Stimulated activated CD4-positive, alpha-beta T cell treated with anti-CD3 and anti-CD28 coated beads, Interleukin-4, amount 100 ng/mL, for 1 hour (primary cell): ENCODE data around the gene TMEM176A.

Source experiments
- DNase-seq: peaks from one replicate; pipeline ENCODE4 v3.0.0-alpha.2; 2020

TMEM176A gene

GRCh38 chr7:150820148-150820547 lies 19.6 kb downstream of the TMEM176A start:
- no peak for DNase-seq

- no peak for DNase-seq
Observed at GRCh38 chr7:150820578-150821198, 20.1 kb downstream of the TMEM176A start.

- no peak for DNase-seq
Observed at GRCh38 chr7:150823043-150823442, 22.5 kb downstream of the TMEM176A start.

GRCh38 chr7:150823484-150824126 lies 23.0 kb downstream of the TMEM176A start:
- DNase-seq, result no peak

GRCh38 chr7:150824379-150825177 lies 24.0 kb downstream of the TMEM176A start:
- DNase-seq, result no peak

- DNase-seq, result no peak
Observed at GRCh38 chr7:150826061-150826849, 25.7 kb downstream of the TMEM176A start.

GRCh38 chr7:150828384-150828783 lies 27.8 kb downstream of the TMEM176A start:
- DNase-seq, result no peak

- DNase-seq, result no peak
Observed at GRCh38 chr7:150829426-150829825, 28.9 kb downstream of the TMEM176A start.

GRCh38 chr7:150830937-150831336 lies 30.4 kb downstream of the TMEM176A start:
- no peak for DNase-seq

GRCh38 chr7:150831851-150832250 lies 31.3 kb downstream of the TMEM176A start:
- no peak for DNase-seq

- no peak for DNase-seq
Observed at GRCh38 chr7:150835019-150835418, 34.5 kb downstream of the TMEM176A start.

- no peak for DNase-seq
Observed at GRCh38 chr7:150835702-150836280, 35.2 kb downstream of the TMEM176A start.

GRCh38 chr7:150838965-150839650 lies 38.5 kb downstream of the TMEM176A start:
- DNase-seq, result no peak

GRCh38 chr7:150842018-150842417 lies 41.4 kb downstream of the TMEM176A start:
- DNase-seq, result no peak

- DNase-seq, result no peak
Observed at GRCh38 chr7:150842716-150843115, 42.1 kb downstream of the TMEM176A start.

GRCh38 chr7:150845421-150845861 lies 44.9 kb downstream of the TMEM176A start:
- DNase-seq, result no peak

- DNase-seq, result no peak
Observed at GRCh38 chr7:150846291-150847115, 45.9 kb downstream of the TMEM176A start.

GRCh38 chr7:150847536-150847935 lies 47.0 kb downstream of the TMEM176A start:
- DNase-seq, result no peak

- DNase-seq, result no peak
Observed at GRCh38 chr7:150848111-150848510, 47.5 kb downstream of the TMEM176A start.

GRCh38 chr7:150848561-150849115 lies 48.1 kb downstream of the TMEM176A start:
- DNase-seq, result no peak
